Vagina (tissue), 2 donors: ENCODE measurements around the gene NDRG2.

ENCODE experiments used
- CTCF ChIP-seq, 3 experiments: fragments of 450-650 bp in 2 of 3; fragments of 200-600 bp in 1 of 3; sonication (generic) in 1 of 3; IDR thresholded peaks; one replicate each; pipeline ENCODE4 v1.5.1; 2017 to 2019; ENCODE audit warnings: antibody characterized with exemption in 3 of 3, mild to moderate bottlenecking in 2 of 3, moderate library complexity in 2 of 3
- POLR2A ChIP-seq, 2 donors: fragments of 450-650 bp; IDR thresholded peaks; one replicate each; pipeline ENCODE4 v1.6.1; 2017; ENCODE audit warnings: antibody characterized with exemption in 2 of 2, mild to moderate bottlenecking in 2 of 2, moderate library complexity in 2 of 2

DNA sequence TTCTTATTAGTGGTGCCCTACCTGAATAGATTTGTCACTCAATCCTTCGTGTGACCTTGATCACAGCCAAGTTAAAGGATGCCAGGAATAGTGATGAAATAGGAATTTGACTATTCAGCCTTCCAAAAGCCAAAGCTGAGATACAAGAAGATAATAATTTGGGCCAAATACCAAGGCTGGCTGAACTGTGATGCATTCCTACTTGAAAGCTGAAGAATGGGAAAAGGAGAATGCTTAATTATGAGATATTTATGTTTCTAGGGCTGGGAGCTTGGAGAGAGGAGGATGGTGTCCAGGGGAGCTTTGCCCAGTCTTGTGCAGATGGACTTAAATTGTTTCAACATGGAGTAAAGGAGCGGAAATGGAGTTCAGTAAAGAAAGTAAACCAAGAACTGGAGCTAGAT is 22.5 kb upstream of the NDRG2 start:
- TF ChIP-seq POLR2A (IDR thresholded peaks at IDR 0.05) (no peak), CTCF (IDR thresholded peaks at IDR 0.05) (no peak)
